C4-2B (cell line): ENCODE data around the gene SLC6A7.

Source experiments
- CTCF ChIP-seq: fragments of 450-650 bp; conservative IDR thresholded peaks from 2 replicates; pipeline ENCODE4 v1.5.1; 2017; ENCODE audit warnings: mild to moderate bottlenecking
- ZFX ChIP-seq: fragments of 450-650 bp; IDR thresholded peaks from 2 replicates; pipeline ENCODE4 v1.6.1; 2017

- TF ChIP-seq CTCF (no peak), ZFX (no peak)
Observed at GRCh38 chr5:150189326-150189725, 536 bp upstream of the SLC6A7 start.
